GM12864 (cell line): Measurements from ENCODE around the gene KCNH8.
A peak's percentile ranks its signal among the peaks of the same experiment; 100 is the strongest.

ENCODE experiments used
- DNase-seq: peaks from one replicate; pipeline ENCODE4 v3.0.0-alpha.2; 2011; ENCODE audit warnings: low read depth
- H3K4me3 ChIP-seq: 2 replicates; pipeline ENCODE4 v1.5.1; 2011; ENCODE audit warnings: mild to moderate bottlenecking, low read depth, low read length, control low read depth
- CTCF ChIP-seq: IDR thresholded peaks from 2 replicates; pipeline ENCODE4 v1.5.1; 2011; ENCODE audit warnings: low read depth, mild to moderate bottlenecking, moderate library complexity, low read length, control low read depth, inconsistent platforms; ENCODE audit errors: missing control alignments

Gene KCNH8

GRCh38 chr3:19171794-19172193 lies 23.5 kb downstream of the KCNH8 start:
- no peak overlapping the region for H3K4me3 ChIP-seq
- TF ChIP-seq CTCF = no peak
- DNase-seq = no peak

- no peak for TF ChIP-seq CTCF
- H3K4me3 ChIP-seq = no peak overlapping the region
- DNase-seq = no peak
Measured at GRCh38 chr3:19173945-19174344, 25.6 kb downstream of the KCNH8 start.

GRCh38 chr3:19183584-19183983 lies 35.3 kb downstream of the KCNH8 start:
- DNase-seq = no peak
- no peak overlapping the region for H3K4me3 ChIP-seq
- TF ChIP-seq CTCF = no peak

- H3K4me3 ChIP-seq = no peak overlapping the region
- no peak for TF ChIP-seq CTCF
- DNase-seq = no peak
Measured at GRCh38 chr3:19190126-19190525, 41.8 kb downstream of the KCNH8 start.

GRCh38 chr3:19190602-19191001 lies 42.3 kb downstream of the KCNH8 start:
- no peak overlapping the region for H3K4me3 ChIP-seq
- DNase-seq = peak; percentile 3
- no peak for TF ChIP-seq CTCF

GRCh38 chr3:19199131-19199530 lies 50.8 kb downstream of the KCNH8 start:
- TF ChIP-seq CTCF = no peak
- DNase-seq = no peak
- H3K4me3 ChIP-seq = no peak overlapping the region

GRCh38 chr3:19202303-19202702 lies 54.0 kb downstream of the KCNH8 start:
- TF ChIP-seq CTCF = no peak
- no peak for DNase-seq
- no peak overlapping the region for H3K4me3 ChIP-seq
